Astrocyte (in vitro differentiated cells and primary cell): Measurements from ENCODE around the gene VGLL4.

Source experiments
- CTCF ChIP-seq: IDR thresholded peaks from 2 replicates; pipeline ENCODE4 v1.5.1; 2011; ENCODE audit warnings: low read depth, mild to moderate bottlenecking, inconsistent platforms, low read length, moderate library complexity; ENCODE audit not compliant: insufficient read depth
- EZH2 ChIP-seq: IDR thresholded peaks from 2 replicates; pipeline ENCODE4 v1.6.1; 2012; ENCODE audit warnings: mild to moderate bottlenecking, low read length, inconsistent platforms; ENCODE audit not compliant: insufficient read depth

- TF ChIP-seq CTCF (no peak), EZH2 (no peak)
These were observed 23.6 kb downstream of the VGLL4 start for GRCh38 chr3:11619946-11620652.
